Measurements from ENCODE around the gene IGSF23. TPM values are rescaled to one million over a fixed set of nuclear protein-coding genes. Genes with fewer than 3 reads are reported as not detected.
"Not testable (repeated sequence)": the region's sequence is repeated elsewhere in the genome, so short reads cannot be mapped to it uniquely, and the experiment has no call there.

IGSF23 gene
- total RNA-seq, 1 donor from 2014 or later, result not detected

- intact Hi-C loops (cut with DNase I), result loop anchor here (5.0 kb wide), 1 partner anchor 37 kb away; the partner anchor contains the start of gene IGSF23
- DNase-seq (ENCODE audit: missing footprints) (no peak), ATAC-seq (no peak)
These were observed 36.3 kb downstream of the IGSF23 start for GRCh38 chr19:44649578-44650145.

GRCh38 chr19:44653343-44653742 is 40.0 kb downstream of the IGSF23 start:
- no peak for ATAC-seq
- no peak for DNase-seq (ENCODE audit: missing footprints)
- intact Hi-C loops (cut with DNase I), result no loop called here

DNA sequence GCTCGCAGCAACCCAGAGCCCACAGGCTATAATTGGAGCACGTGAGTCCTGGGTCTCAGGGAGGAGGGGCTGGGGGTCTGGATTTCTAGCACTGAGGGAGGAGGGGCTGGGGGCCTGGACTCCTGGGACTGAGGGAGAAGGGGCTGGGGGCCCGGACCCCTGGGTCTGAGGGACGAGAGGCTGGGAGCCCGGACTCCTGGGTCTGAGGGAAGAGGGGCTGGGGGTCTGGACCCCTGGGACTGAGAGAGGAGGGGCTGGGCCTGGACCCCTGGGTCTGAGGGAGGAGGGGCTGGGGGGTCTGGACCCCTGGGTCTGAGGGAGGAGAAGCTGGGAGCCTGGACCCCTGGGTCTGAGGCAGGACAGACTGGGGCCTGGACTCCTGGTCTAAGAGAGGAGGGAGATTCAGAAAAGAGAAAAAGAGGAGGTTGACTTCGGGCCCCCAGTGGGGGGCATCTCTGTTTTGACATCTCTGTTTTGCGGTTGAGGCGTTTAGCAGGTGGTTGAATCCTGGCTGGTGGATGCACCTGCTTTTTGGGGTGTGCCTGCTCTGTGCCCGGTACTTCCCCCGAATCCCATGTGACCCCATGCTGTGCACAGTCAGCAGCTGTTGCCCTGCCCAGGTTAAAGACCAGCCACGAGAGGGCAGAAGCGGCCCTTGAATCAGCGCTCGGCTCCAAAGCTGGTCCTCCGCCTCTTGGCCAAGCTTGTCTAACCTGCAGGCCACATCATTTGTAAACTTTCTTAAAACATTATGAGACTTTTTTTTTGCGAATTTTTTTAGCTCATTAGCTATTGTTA is 40.8 kb downstream of the IGSF23 start:
- intact Hi-C loops (cut with DNase I), result no loop called here
- DNase-seq (ENCODE audit: missing footprints), result peak; percentile 83
- ATAC-seq, result peak; percentile 64

DNA sequence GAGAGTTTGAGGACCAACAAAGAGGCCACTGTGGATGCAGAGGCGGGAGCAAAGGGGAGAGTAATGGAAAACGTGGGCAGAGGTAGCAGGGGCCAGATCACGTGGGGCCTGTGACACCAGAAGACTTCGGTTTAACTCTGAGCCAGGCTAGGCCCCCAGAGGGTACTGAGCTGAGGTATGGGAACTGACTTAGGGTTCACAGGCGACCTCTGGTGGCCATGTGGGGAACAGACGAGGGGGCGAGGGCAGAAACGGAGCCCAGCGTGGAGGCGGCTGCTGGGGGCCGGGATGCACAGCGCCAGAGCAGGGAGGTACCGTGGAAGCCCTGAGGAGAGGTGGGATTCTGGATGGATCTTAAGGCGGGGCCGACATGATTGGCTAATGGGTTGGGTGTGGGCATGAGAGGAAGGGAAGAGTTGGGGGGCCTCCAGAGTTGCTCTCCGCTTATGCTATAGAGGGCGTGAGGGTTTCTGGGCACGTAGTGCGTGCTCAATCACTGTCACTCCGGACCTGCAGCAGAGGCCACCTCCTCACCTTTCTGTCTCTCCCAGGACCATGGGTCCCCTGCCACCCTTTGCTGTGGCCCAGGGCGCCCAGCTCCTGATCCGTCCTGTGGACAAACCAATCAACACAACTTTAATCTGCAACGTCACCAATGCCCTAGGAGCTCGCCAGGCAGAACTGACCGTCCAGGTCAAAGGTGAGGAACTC is 44.0 kb downstream of the IGSF23 start:
- ATAC-seq, result peak; percentile 63
- intact Hi-C loops (cut with DNase I), result loop anchor here (1.0 kb wide), 1 partner anchor 80 kb away; no protein-coding TSS in a partner anchor

GRCh38 chr19:44658069-44658733 is 44.8 kb downstream of the IGSF23 start:
- ATAC-seq (no peak), DNase-seq (ENCODE audit: missing footprints) (no peak)
- intact Hi-C loops (cut with DNase I), result no loop called here

More for the DNA sequence above, 44.0 kb downstream of the IGSF23 start:
- peak; percentile 88 for DNase-seq (ENCODE audit: missing footprints)

DNA sequence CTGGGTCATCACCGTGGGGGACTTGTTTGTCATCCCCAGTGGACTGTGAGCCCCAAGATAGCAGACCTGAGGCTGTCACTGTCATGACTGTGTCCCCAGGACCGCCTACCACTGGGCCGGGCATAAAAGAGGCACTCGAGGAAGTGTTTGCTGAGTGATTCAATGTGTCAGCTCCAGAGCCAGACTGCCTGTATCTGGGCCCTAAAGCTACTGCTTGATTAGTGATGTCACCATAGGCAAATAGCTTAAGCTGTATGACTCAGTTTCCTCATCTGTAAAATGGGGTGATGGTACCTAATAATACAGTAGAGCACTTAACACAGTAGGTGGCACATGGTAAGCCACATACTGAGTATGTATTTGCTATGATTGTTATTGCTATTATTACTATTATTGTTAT is 46.7 kb downstream of the IGSF23 start:
- ATAC-seq (no peak), DNase-seq (ENCODE audit: missing footprints) (no peak)
- intact Hi-C loops (cut with DNase I), result no loop called here

DNA sequence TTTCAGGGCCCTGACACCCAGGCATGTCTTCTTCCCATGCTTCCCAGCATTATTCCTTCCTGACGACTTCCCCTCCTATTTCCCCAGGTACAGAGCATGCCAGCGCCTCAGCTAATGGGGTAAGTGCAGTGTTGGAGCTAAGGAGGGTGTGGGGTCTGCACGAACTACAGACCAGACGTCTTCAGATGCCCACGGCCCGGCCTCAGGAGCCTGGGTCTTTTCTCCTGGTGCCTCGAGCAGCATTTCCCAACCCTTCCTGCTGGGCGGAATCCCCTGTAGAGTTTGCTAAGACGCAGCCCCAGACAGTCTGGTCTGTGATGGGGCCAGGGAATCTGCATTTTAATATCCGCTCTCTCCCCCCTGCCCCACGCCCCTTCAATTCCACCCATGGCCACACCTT is 47.8 kb downstream of the IGSF23 start:
- ATAC-seq (no peak), DNase-seq (ENCODE audit: missing footprints) (no peak)
- intact Hi-C loops (cut with DNase I), result no loop called here

GRCh38 chr19:44661904-44662303 is 48.5 kb downstream of the IGSF23 start:
- ATAC-seq, result no peak
- no peak for DNase-seq (ENCODE audit: missing footprints)
- intact Hi-C loops (cut with DNase I), result no loop called here

GRCh38 chr19:44662691-44663385 is 49.5 kb downstream of the IGSF23 start:
- no peak for ATAC-seq
- intact Hi-C loops (cut with DNase I), result no loop called here

DNA sequence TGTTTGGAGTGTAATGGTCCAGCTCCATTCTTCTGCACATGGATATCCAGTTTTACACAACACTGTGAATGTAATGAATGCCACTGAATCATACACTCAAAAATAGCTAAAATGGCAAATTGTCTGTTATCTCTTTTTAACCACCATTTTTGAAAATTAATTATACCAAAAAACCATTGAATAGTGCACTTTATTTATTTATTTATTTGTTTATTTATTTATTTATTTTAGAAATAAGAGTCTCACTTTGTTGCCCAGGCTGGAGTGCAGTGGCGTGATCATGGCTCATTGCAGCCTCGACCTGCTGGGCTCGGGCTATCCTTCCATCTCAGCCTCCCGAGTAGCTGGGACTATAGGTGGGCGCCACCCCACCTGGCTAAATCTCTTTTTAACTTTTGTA is 50.6 kb downstream of the IGSF23 start:
- ATAC-seq, result no peak
- DNase-seq (ENCODE audit: missing footprints), result no peak
- intact Hi-C loops (cut with DNase I), result no loop called here

More at GRCh38 chr19:44662691-44663385, 49.5 kb downstream of the IGSF23 start:
- DNase-seq (ENCODE audit: missing footprints), result no peak

DNA sequence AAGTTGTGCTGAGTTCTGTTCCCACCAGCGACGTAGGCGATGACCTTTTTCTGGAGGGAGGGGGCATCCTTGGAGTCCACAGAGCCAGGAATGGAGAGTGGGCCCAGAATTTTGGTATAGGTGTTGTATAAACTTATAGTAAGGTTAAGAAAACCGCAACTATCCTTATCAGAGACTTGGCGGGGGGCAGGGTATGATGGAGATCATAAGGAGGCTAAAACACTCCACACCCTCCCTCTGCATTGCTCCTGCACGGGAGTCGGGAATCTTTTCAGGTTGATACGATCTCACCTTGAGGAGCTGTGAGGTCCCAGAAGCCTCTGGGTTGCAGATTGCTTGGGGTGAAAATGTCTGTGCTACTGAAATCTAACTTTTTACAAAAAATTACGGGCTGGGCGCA is 51.6 kb downstream of the IGSF23 start:
- DNase-seq (ENCODE audit: missing footprints) (no peak), ATAC-seq (no peak)
- intact Hi-C loops (cut with DNase I), result no loop called here

DNA sequence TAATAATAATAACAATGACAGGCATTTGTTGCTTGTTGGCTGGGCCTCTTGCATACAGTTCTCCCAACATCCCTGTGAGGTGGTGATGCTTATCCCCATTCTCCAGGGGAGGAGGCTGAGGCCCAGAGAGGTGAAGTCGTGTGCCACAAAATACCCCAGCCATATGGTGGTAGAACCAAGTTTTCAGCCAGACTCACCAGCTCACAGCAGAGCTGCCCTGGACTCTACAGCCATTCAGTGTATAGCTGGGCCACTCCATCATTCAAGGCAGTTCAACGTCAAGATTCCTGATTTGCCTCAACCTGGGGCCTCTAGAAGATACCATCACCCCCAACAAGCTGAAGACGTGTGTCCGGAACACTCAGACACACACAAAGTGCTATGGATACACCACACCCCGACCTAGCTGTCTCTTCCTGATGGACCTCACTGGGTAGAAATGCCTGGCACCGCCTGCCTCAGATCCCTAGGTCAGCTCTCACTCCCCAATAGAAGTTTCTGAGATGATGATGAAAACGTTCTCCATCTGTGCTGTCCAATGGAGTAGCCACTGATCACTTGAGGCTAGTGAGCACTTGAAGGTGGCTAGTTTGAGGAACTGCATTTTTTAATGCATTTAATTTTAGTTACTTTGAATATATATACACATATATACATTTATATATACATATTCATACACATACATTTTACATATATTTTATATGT is 53.6 kb downstream of the IGSF23 start:
- DNase-seq (ENCODE audit: missing footprints), result no peak
- intact Hi-C loops (cut with DNase I), result loop anchor here (1.0 kb wide), 1 partner anchor 19 kb away; no protein-coding TSS in a partner anchor
- no peak for ATAC-seq

GRCh38 chr19:44668985-44669764 is 55.8 kb downstream of the IGSF23 start:
- DNase-seq (ENCODE audit: missing footprints) (no peak), ATAC-seq (no peak)
- intact Hi-C loops (cut with DNase I), result no loop called here

DNA sequence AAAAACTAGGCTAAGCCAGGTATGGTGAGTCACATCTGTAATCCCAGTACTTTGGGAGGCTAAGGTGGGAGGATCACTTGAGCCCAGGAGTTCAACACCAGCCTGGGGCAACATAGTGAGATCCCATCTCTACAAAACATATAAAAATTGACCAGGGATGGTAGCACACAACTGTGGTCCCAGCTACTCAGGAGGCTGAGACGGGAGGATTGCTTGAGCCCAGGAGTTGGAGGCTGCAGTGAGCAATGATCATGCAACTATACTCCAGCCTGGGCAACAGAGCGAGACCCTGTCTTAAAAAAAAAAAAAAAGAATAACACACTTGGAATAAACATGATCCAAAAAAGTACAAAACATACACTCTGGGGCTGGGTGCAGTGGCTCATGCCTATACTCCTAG is 56.7 kb downstream of the IGSF23 start:
- ATAC-seq; intact Hi-C loops (cut with DNase I); DNase-seq (ENCODE audit: missing footprints): not testable (repeated sequence)

GRCh38 chr19:44671400-44671799 is 58.0 kb downstream of the IGSF23 start, which contains the start of gene CEACAM19:
Gene CEACAM19 (plus strand): TSS chr19:44671482. CDS start chr19:44671932, 450 bp downstream.
- intact Hi-C loops (cut with DNase I), result no loop called here
- DNase-seq (ENCODE audit: missing footprints) (no peak), ATAC-seq (no peak)

GRCh38 chr19:44672226-44672625 is 58.9 kb downstream of the IGSF23 start:
- no peak for DNase-seq (ENCODE audit: missing footprints)
- intact Hi-C loops (cut with DNase I), result no loop called here
- ATAC-seq, result no peak

DNA sequence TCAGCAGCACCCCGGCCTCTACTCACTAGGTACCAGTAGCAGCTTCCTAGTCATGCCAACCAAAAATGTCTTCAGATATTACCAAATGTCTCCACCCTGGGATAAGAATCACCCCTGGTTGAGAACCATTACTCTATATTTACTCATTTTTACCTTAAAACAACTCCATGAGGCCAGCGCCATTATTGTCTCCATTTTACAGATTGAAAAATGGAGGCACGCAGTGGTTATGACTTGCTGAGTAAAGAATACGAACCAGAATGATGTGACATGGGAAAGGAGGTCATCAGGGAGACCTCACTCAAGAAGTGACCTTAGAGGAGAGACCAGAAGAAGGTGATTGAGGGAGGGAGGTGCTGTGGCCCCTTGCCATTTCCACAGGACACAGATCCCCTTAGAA is 60.1 kb downstream of the IGSF23 start:
- ATAC-seq, result no peak
- intact Hi-C loops (cut with DNase I), result no loop called here
- DNase-seq (ENCODE audit: missing footprints), result no peak

Data from Right ventricle myocardium inferior (tissue), 1 donor.